GM23338 (cell line): ENCODE data around the gene NINJ1. TPM values are rescaled to one million over a fixed set of nuclear protein-coding genes. Genes with fewer than 3 reads are reported as not detected.

ENCODE experiments used
- ATAC-seq: fragments of 200-7000 bp; cut with Tn5 transposase; 3 replicates; pipeline ENCODE4 v1.9.1; 2020
- DNase-seq: peaks from one replicate; pipeline ENCODE4 v3.0.0-alpha.2; 2015; ENCODE audit warnings: low spot score
- H2AFZ ChIP-seq: fragments of 200-600 bp; sonication (generic); 2 replicates; pipeline ENCODE4 v1.8.0; 2016; ENCODE audit warnings: antibody characterized with exemption, mild to moderate bottlenecking, moderate library complexity
- H3F3A ChIP-seq: fragments of 200-600 bp; sonication (generic); replicated peaks from 2 replicates; pipeline ENCODE4 v1.8.0; 2017; ENCODE audit warnings: antibody characterized with exemption, mixed run types, low read depth
- H3K27ac ChIP-seq: fragments of 200-600 bp; sonication (generic); 2 replicates; pipeline ENCODE4 v1.6.1; 2016; ENCODE audit warnings: low read depth
- H3K27me3 ChIP-seq: fragments of 200-600 bp; sonication (generic); 2 replicates; pipeline ENCODE4 v1.8.0; 2016; ENCODE audit warnings: mild to moderate bottlenecking, mixed run types, moderate library complexity; ENCODE audit not compliant: insufficient read depth
- H3K36me3 ChIP-seq: fragments of 200-600 bp; sonication (generic); 2 replicates; pipeline ENCODE4 v1.8.0; 2016; ENCODE audit warnings: mild to moderate bottlenecking; ENCODE audit not compliant: insufficient read depth
- H3K4me1 ChIP-seq: fragments of 200-600 bp; sonication (generic); 2 replicates; pipeline ENCODE4 v1.8.0; 2016; ENCODE audit warnings: mild to moderate bottlenecking, moderate library complexity; ENCODE audit not compliant: insufficient read depth
- H3K4me2 ChIP-seq: fragments of 200-600 bp; sonication (generic); 2 replicates; pipeline ENCODE4 v1.7.1; 2017; ENCODE audit warnings: mixed run types
- H3K4me3 ChIP-seq: fragments of 200-600 bp; sonication (generic); 2 replicates; pipeline ENCODE4 v1.6.1; 2016; ENCODE audit warnings: mixed run types
- H3K79me2 ChIP-seq: fragments of 200-600 bp; sonication (generic); replicated peaks from 2 replicates; pipeline ENCODE4 v1.8.0; 2017; ENCODE audit warnings: mild to moderate bottlenecking; ENCODE audit not compliant: insufficient read depth
- H3K9me2 ChIP-seq: fragments of 200-600 bp; sonication (generic); 2 replicates; pipeline ENCODE4 v1.8.0; 2017; ENCODE audit not compliant: insufficient read depth
- H4K20me1 ChIP-seq: fragments of 200-600 bp; sonication (generic); replicated peaks from 2 replicates; pipeline ENCODE4 v1.8.0; 2017; ENCODE audit warnings: mild to moderate bottlenecking; ENCODE audit not compliant: insufficient read depth
- H3K27ac Mint-ChIP-seq: 2 replicates; pipeline ENCODE4 v1.8.0; 2020; ENCODE audit warnings: inconsistent platforms, mild to moderate bottlenecking, moderate library complexity, mixed read lengths
- H3K27me3 Mint-ChIP-seq: 3 replicates; pipeline ENCODE4 v1.8.0; 2022; ENCODE audit warnings: low read depth, mild to moderate bottlenecking, moderate library complexity, mixed read lengths, inconsistent platforms; ENCODE audit not compliant: insufficient read depth, poor library complexity
- H3K36me3 Mint-ChIP-seq: 3 replicates; pipeline ENCODE4 v1.8.0; 2021; ENCODE audit warnings: low read depth, mild to moderate bottlenecking, inconsistent platforms, moderate library complexity, mixed read lengths
- H3K4me1 Mint-ChIP-seq: 3 replicates; pipeline ENCODE4 v1.8.0; 2020; ENCODE audit warnings: mild to moderate bottlenecking, inconsistent platforms, mixed read lengths
- H3K4me3 Mint-ChIP-seq: 3 replicates; pipeline ENCODE4 v1.8.0; 2021; ENCODE audit warnings: moderate library complexity, mild to moderate bottlenecking, inconsistent platforms, mixed read lengths
- H3K9me3 Mint-ChIP-seq: 3 replicates; pipeline ENCODE4 v1.8.0; 2020; ENCODE audit warnings: moderate library complexity, mild to moderate bottlenecking, inconsistent platforms, mixed read lengths
- EZH2 ChIP-seq: fragments of 200-600 bp; sonication (generic); IDR thresholded peaks from one replicate; pipeline ENCODE4 v1.8.0; 2017; ENCODE audit warnings: antibody characterized with exemption, mild to moderate bottlenecking, low read depth; ENCODE audit not compliant: unreplicated experiment
- EZH2phosphoT487 ChIP-seq: fragments of 200-600 bp; sonication (generic); IDR thresholded peaks from one replicate; pipeline ENCODE4 v1.8.1; 2018; ENCODE audit warnings: antibody characterized with exemption; ENCODE audit not compliant: unreplicated experiment
- JUNB ChIP-seq: IDR thresholded peaks from one replicate; pipeline ENCODE4 v1.6.1; 2016; ENCODE audit warnings: antibody characterized with exemption; ENCODE audit not compliant: unreplicated experiment
- NANOG ChIP-seq: IDR thresholded peaks from 2 replicates; pipeline ENCODE4 v1.6.1; 2016; ENCODE audit warnings: antibody characterized with exemption, borderline replicate concordance
- POLR2AphosphoS5 ChIP-seq: IDR thresholded peaks from 2 replicates; pipeline ENCODE4 v1.6.1; 2016; ENCODE audit warnings: antibody characterized with exemption, low read depth
- ZNF114 ChIP-seq: fragments of 250-450 bp; sonication (Bioruptor Pico); IDR thresholded peaks from 2 replicates; pipeline ENCODE4 v1.5.0; 2020; ENCODE audit warnings: mild to moderate bottlenecking, moderate library complexity
- ZNF331 ChIP-seq: fragments of 250-450 bp; sonication (Bioruptor Pico); IDR thresholded peaks from 2 replicates; pipeline ENCODE4 v1.5.0; 2020; ENCODE audit warnings: low read depth, mild to moderate bottlenecking, moderate library complexity
- polyA plus RNA-seq: library from polyadenylated mRNA; unstranded; fragments of >200 nt; fragmentation: Nextera tagmentation; extraction: Ambion mirVana; gene quantifications from 2 replicates; pipeline ENCODE4 v1.2.1, GENCODE V29; 2016
- total RNA-seq: library from RNA; depleted of rRNA; stranded (reverse); fragments of >200 nt; shearing (Covaris generic); gene quantifications from 2 replicates; pipeline ENCODE4 v1.2.3, GENCODE V29; 2014
- TF ChIP-seq, protein P1 (sequence below), 2 experiments: fragments of 200-600 bp in 1 of 2; sonication (generic) in 1 of 2; conservative IDR thresholded peaks; 2 replicates each; pipeline versions ENCODE4 v1.5.1 to v1.6.1; 2016 to 2017; ENCODE audit warnings: antibody characterized with exemption in 2 of 2, low read depth in 2 of 2, mild to moderate bottlenecking in 2 of 2, moderate library complexity in 1 of 2
- TF ChIP-seq, protein P2 (sequence below): IDR thresholded peaks from one replicate; pipeline ENCODE4 v1.6.1; 2018; ENCODE audit warnings: antibody characterized with exemption; ENCODE audit not compliant: unreplicated experiment

The NINJ1 gene
- total and polyA plus RNA-seq, 2 experiments from 2014 or later = 36.3 to 39.7 TPM

- no peaks in the 10 kb centered on the region for H3K9me3 Mint-ChIP-seq
- H3K4me1 Mint-ChIP-seq = peaks cover 8% of the 10 kb centered on the region; the same call in 2 of the 3 replicates
- Histone ChIP-seq H3K4me2 (no peak overlapping the region), H3K79me2 (no peaks in the 10 kb centered on the region), H3F3A (no peaks in the 10 kb centered on the region), H3K9me2 (no peaks in the 10 kb centered on the region), H3K4me3 (no peak overlapping the region), H3K27ac (no peak overlapping the region), H3K27me3 (no peaks in the 10 kb centered on the region), H2AFZ (no peak overlapping the region), H4K20me1 (no peaks in the 10 kb centered on the region), H3K36me3 (no peaks in the 10 kb centered on the region), H3K4me1 (peaks cover 10% of the 10 kb centered on the region)
- peaks cover 5% of the 10 kb centered on the region for H3K27me3 Mint-ChIP-seq
- H3K36me3 Mint-ChIP-seq = peaks cover 5% of the 10 kb centered on the region; the same call in 2 of the 3 replicates
- TF ChIP-seq, protein P1, sequence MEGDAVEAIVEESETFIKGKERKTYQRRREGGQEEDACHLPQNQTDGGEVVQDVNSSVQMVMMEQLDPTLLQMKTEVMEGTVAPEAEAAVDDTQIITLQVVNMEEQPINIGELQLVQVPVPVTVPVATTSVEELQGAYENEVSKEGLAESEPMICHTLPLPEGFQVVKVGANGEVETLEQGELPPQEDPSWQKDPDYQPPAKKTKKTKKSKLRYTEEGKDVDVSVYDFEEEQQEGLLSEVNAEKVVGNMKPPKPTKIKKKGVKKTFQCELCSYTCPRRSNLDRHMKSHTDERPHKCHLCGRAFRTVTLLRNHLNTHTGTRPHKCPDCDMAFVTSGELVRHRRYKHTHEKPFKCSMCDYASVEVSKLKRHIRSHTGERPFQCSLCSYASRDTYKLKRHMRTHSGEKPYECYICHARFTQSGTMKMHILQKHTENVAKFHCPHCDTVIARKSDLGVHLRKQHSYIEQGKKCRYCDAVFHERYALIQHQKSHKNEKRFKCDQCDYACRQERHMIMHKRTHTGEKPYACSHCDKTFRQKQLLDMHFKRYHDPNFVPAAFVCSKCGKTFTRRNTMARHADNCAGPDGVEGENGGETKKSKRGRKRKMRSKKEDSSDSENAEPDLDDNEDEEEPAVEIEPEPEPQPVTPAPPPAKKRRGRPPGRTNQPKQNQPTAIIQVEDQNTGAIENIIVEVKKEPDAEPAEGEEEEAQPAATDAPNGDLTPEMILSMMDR (conservative IDR thresholded peaks at IDR 0.05; ENCODE audit: low read depth in 2 of 2) = peak in 1 of 2 experiments; percentile 31; a peak in 2 of 4 replicates
- TF ChIP-seq, protein P2, sequence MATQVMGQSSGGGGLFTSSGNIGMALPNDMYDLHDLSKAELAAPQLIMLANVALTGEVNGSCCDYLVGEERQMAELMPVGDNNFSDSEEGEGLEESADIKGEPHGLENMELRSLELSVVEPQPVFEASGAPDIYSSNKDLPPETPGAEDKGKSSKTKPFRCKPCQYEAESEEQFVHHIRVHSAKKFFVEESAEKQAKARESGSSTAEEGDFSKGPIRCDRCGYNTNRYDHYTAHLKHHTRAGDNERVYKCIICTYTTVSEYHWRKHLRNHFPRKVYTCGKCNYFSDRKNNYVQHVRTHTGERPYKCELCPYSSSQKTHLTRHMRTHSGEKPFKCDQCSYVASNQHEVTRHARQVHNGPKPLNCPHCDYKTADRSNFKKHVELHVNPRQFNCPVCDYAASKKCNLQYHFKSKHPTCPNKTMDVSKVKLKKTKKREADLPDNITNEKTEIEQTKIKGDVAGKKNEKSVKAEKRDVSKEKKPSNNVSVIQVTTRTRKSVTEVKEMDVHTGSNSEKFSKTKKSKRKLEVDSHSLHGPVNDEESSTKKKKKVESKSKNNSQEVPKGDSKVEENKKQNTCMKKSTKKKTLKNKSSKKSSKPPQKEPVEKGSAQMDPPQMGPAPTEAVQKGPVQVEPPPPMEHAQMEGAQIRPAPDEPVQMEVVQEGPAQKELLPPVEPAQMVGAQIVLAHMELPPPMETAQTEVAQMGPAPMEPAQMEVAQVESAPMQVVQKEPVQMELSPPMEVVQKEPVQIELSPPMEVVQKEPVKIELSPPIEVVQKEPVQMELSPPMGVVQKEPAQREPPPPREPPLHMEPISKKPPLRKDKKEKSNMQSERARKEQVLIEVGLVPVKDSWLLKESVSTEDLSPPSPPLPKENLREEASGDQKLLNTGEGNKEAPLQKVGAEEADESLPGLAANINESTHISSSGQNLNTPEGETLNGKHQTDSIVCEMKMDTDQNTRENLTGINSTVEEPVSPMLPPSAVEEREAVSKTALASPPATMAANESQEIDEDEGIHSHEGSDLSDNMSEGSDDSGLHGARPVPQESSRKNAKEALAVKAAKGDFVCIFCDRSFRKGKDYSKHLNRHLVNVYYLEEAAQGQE = no peak
- DNase-seq (peak; percentile 65), ATAC-seq (peak; percentile 81)
- no peak overlapping the region for H3K4me3 Mint-ChIP-seq
- no peak overlapping the region for H3K27ac Mint-ChIP-seq
Measured at GRCh38 chr9:93119953-93120845, 13.9 kb downstream of the NINJ1 start.

DNA sequence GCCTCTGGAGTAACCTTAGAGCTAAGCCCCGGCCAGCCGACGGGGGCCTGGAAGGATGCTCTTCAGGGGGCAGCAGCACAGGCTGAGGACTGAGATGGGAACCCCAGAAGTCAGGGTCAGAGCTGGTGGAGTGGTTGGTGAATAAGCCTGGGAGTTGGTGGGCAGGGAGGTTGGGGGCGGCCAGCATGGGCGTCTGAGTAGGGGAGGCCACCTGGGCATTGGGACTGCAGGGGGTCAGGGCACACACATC lies 14.4 kb downstream of the NINJ1 start:
- peaks cover 5% of the 10 kb centered on the region for H3K27me3 Mint-ChIP-seq
- no peak overlapping the region for H3K27ac Mint-ChIP-seq
- H3K36me3 ChIP-seq = no peaks in the 10 kb centered on the region
- H3K27me3 ChIP-seq = no peaks in the 10 kb centered on the region
- no peaks in the 10 kb centered on the region for H4K20me1 ChIP-seq
- peaks cover 10% of the 10 kb centered on the region for H3K4me1 ChIP-seq
- peaks cover 2% of the 10 kb centered on the region; the same call in 2 of the 3 replicates for H3K36me3 Mint-ChIP-seq
- no peak overlapping the region for H2AFZ ChIP-seq
- DNase-seq = no peak
- no peaks in the 10 kb centered on the region for H3K79me2 ChIP-seq
- H3K9me3 Mint-ChIP-seq = no peaks in the 10 kb centered on the region
- no peak overlapping the region for H3K4me3 Mint-ChIP-seq
- no peak overlapping the region for H3K4me2 ChIP-seq
- H3F3A ChIP-seq = no peaks in the 10 kb centered on the region
- no peak overlapping the region for H3K4me3 ChIP-seq
- no peak for ATAC-seq
- H3K9me2 ChIP-seq = no peaks in the 10 kb centered on the region
- no peak overlapping the region for H3K27ac ChIP-seq
- H3K4me1 Mint-ChIP-seq = peaks cover 12% of the 10 kb centered on the region
- TF ChIP-seq POLR2AphosphoS5 = no peak
- TF ChIP-seq, protein P2 = no peak
- no peak for TF ChIP-seq JUNB
- TF ChIP-seq NANOG = no peak
- no peak for TF ChIP-seq ZNF331
- TF ChIP-seq EZH2 = no peak
- no peak for TF ChIP-seq EZH2phosphoT487
- TF ChIP-seq ZNF114 (CRISPR knock-in tag) = no peak
- TF ChIP-seq, protein P1 (conservative IDR thresholded peaks at IDR 0.05; ENCODE audit: low read depth in 2 of 2) = no peak
